HepG2 (cell line): ENCODE data around the gene ATXN7L3. TPM values are rescaled to one million over a fixed set of nuclear protein-coding genes. Genes with fewer than 3 reads are reported as not detected.

Experiments
- ATAC-seq: fragments of 200-7000 bp; cut with Tn5 transposase; 3 replicates; pipeline ENCODE4 v1.9.1; 2020; ENCODE audit warnings: mild to moderate bottlenecking, moderate library complexity
- BruUV-seq: library from RNA; stranded (reverse); fragments of 400-500 nt; replicated peaks from 2 replicates; lab custom pipeline; 2021; lab: Mats Ljungman, UMichigan
- CTCF ChIA-PET: fragments of 300-600 bp; formaldehyde crosslinking; extraction: SDS; loops from one replicate; lab custom pipeline; 2021; ENCODE audit warnings: low total read pairs, inconsistent platforms, low intra/inter-chr PET ratio; lab: Yijun Ruan, JAX
- POLR2A ChIA-PET: fragments of 350-600 bp; sonication (Branson Sonifier 250); formaldehyde crosslinking; loops from one replicate; lab custom pipeline; 2020; ENCODE audit warnings: antibody characterized with exemption, inconsistent platforms; lab: Yijun Ruan, JAX
- DNase-seq: peaks from one replicate; pipeline ENCODE4 v3.0.0-alpha.2; 2015; ENCODE audit warnings: low spot score
- FAIRE-seq: peaks from 3 replicates; lab custom pipeline; 2011; peaks lifted over from hg19 to GRCh38; lab: Jason Lieb, UNC
- H2AFZ ChIP-seq: one replicate; pipeline ENCODE4 v1.6.1; 2011; ENCODE audit warnings: low read length, inconsistent platforms
- H3K27ac ChIP-seq: fragments of 300-600 bp; 3 replicates; pipeline ENCODE4 v1.8.0; 2011; ENCODE audit warnings: mixed run types, mild to moderate bottlenecking, mixed read lengths, low read length, inconsistent platforms; ENCODE audit not compliant: insufficient read depth; ENCODE audit errors: extremely low read length
- H3K27me3 ChIP-seq, 2 experiments: fragments of 200-600 bp in 1 of 2; 2 replicates in 1 of 2; 3 replicates in 1 of 2; pipeline versions ENCODE4 v1.6.0 to v1.8.0; 2011; ENCODE audit warnings: low read length in 2 of 2, mild to moderate bottlenecking in 2 of 2, moderate library complexity in 2 of 2, inconsistent platforms in 1 of 2; ENCODE audit not compliant: insufficient read depth in 2 of 2, control insufficient read depth in 1 of 2
- H3K36me3 ChIP-seq, 2 experiments: fragments of 200-600 bp in 1 of 2; replicated peaks in 1 of 2; 2 replicates in 1 of 2; 3 replicates in 1 of 2; pipeline versions ENCODE4 v1.5.1 to v1.8.0; 2011; ENCODE audit warnings: low read length in 2 of 2, inconsistent platforms in 1 of 2; ENCODE audit not compliant: insufficient read depth in 2 of 2, control insufficient read depth in 1 of 2
- H3K4me1 ChIP-seq: 2 replicates; pipeline ENCODE4 v1.5.1; 2012; ENCODE audit warnings: low read length, inconsistent platforms; ENCODE audit not compliant: insufficient read depth
- H3K4me2 ChIP-seq: 2 replicates; pipeline ENCODE4 v1.6.0; 2011; ENCODE audit warnings: low read depth, low read length, inconsistent platforms
- H3K4me3 ChIP-seq, 3 experiments: fragments of 200-600 bp in 1 of 3; sonication (generic), shearing (Covaris generic) in 1 of 3; replicated peaks in 1 of 3; 2 replicates each; pipeline ENCODE4 v1.5.1; 2011 to 2016; ENCODE audit warnings: low read length in 3 of 3, inconsistent platforms in 2 of 3, low read depth in 2 of 3, mild to moderate bottlenecking in 2 of 3, control low read depth in 1 of 3, mixed read lengths in 1 of 3; ENCODE audit not compliant: insufficient read depth in 1 of 3
- H3K79me2 ChIP-seq: one replicate; pipeline ENCODE4 v1.6.1; 2011; ENCODE audit warnings: low read length, inconsistent platforms; ENCODE audit not compliant: insufficient read depth
- H3K9ac ChIP-seq: 2 replicates; pipeline ENCODE4 v1.6.0; 2011; ENCODE audit warnings: mild to moderate bottlenecking, low read depth, low read length, inconsistent platforms; ENCODE audit not compliant: insufficient read depth
- H3K9me3 ChIP-seq: 2 replicates; pipeline ENCODE4 v1.5.1; 2012; ENCODE audit warnings: mild to moderate bottlenecking, low read length
- H4K20me1 ChIP-seq: 2 replicates; pipeline ENCODE4 v1.6.0; 2011; ENCODE audit warnings: inconsistent platforms, mild to moderate bottlenecking, low read length, moderate library complexity; ENCODE audit not compliant: insufficient read depth
- BRF2 ChIP-seq: sonication (generic); formaldehyde crosslinking; IDR thresholded peaks from 2 replicates; pipeline ENCODE4 v1.8.1; 2022; ENCODE audit warnings: mild to moderate bottlenecking, missing genetic modification reagents
- GPN1 ChIP-seq: sonication (generic); formaldehyde crosslinking; IDR thresholded peaks from 2 replicates; pipeline ENCODE4 v1.5.1; 2020; ENCODE audit warnings: missing genetic modification reagents, borderline replicate concordance
- GTF2F1 ChIP-seq: fragments of 150-350 bp; IDR thresholded peaks from 2 replicates; pipeline ENCODE4 v1.6.1; 2014; ENCODE audit warnings: low read length
- HNRNPH1 ChIP-seq: fragments of 200-400 bp; formaldehyde crosslinking; optimal IDR thresholded peaks from 2 replicates; pipeline ENCODE3; 2017; ENCODE audit warnings: mild to moderate bottlenecking, low read depth, low read length
- PAXIP1 ChIP-seq: sonication (generic); formaldehyde crosslinking; conservative IDR thresholded peaks from 2 replicates; pipeline ENCODE4 v1.4.0; 2020; ENCODE audit warnings: mild to moderate bottlenecking, missing genetic modification reagents, moderate library complexity
- SUZ12 ChIP-seq: fragments of 150-350 bp; IDR thresholded peaks from 2 replicates; pipeline ENCODE4 v1.6.1; 2014; ENCODE audit warnings: low read depth, low read length
- ZBTB44 ChIP-seq: sonication (generic); formaldehyde crosslinking; IDR thresholded peaks from 2 replicates; pipeline ENCODE4 v1.4.0; 2020; ENCODE audit warnings: missing genetic modification reagents
- ZNF407 ChIP-seq: sonication (generic); formaldehyde crosslinking; IDR thresholded peaks from one replicate; pipeline ENCODE4 v1.5.1; 2020; ENCODE audit warnings: mild to moderate bottlenecking, missing genetic modification reagents; ENCODE audit errors: not compliant biosample characterization
- ZNF441 ChIP-seq: sonication (generic); formaldehyde crosslinking; IDR thresholded peaks from 2 replicates; pipeline ENCODE4 v1.7.0; 2021; ENCODE audit warnings: missing genetic modification reagents, borderline replicate concordance
- ZSCAN20 ChIP-seq: sonication (generic); formaldehyde crosslinking; IDR thresholded peaks from 2 replicates; pipeline ENCODE4 v1.4.0; 2020; ENCODE audit warnings: missing genetic modification reagents, mild to moderate bottlenecking, borderline replicate concordance
- WGBS: methylation state at CpG from one replicate; pipeline ENCODE4 v1.1.6; 2017; ENCODE audit warnings: low lambda C conversion rate; 5-methylcytosine and 5-hydroxymethylcytosine counted together
- in situ Hi-C: cut with HindIII; loops from 2 replicates; pipeline ENCODE4 v1.10.0; 2017; ENCODE audit warnings: low pct_unique_long_range_greater_than_20kb; ENCODE audit not compliant: extremely low pct_ligation_motif_present
- intact Hi-C: fragments of 100-400 bp; cut with micrococcal nuclease; formaldehyde crosslinking; loops from one replicate; pipeline ENCODE4 v1.10.0; 2022; ENCODE audit not compliant: unreplicated experiment
- polyA plus RNA-seq, 8 experiments: library from polyadenylated mRNA; depleted of rRNA in 3 of 8; stranded (reverse) in 7 of 8; unstranded in 1 of 8; fragments of >200 nt; fragmentation: Illumina TruSeq in 4 of 8; extraction: Trizol in 4 of 8; gene quantifications; 2 replicates each; pipeline versions ENCODE4 v1.2.1 to v1.2.3, GENCODE V29; 2011 to 2016; ENCODE audit warnings: low read depth in 4 of 8, missing spikeins in 1 of 8, mixed read lengths in 1 of 8; ENCODE audit not compliant: insufficient read depth in 1 of 8
- total RNA-seq, 5 experiments: library from RNA; depleted of rRNA; stranded (reverse); fragments of >200 nt; fragmentation: Illumina TruSeq; extraction: Trizol; gene quantifications; 2 replicates each; pipeline ENCODE4 v1.2.3, GENCODE V29; 2016; ENCODE audit warnings: low read depth in 1 of 5

Gene ATXN7L3
- total and polyA plus RNA-seq, 2 of the 13 experiments (the other 11 are each of a cell fraction or from before 2014, with no cell fraction given) = 44.5 to 59.1 TPM

GRCh38 chr17:44229090-44229489, 29.4 kb upstream of the ATXN7L3 start:
- H3K36me3 ChIP-seq = no peaks in the 10 kb centered on the region
- peaks cover 0 to 30% of the 10 kb centered on the region in 2 experiments; a peak in 3 of 5 replicates for H3K27me3 ChIP-seq
- H3K4me2 ChIP-seq = no peak overlapping the region
- WGBS = 38% methylated on average over 4 of the region's 6 CpGs
- no peak overlapping the region for H2AFZ ChIP-seq
- ChIA-PET CTCF (no interaction called here), POLR2A (no interaction called here)
- H3K79me2 ChIP-seq = no peaks in the 10 kb centered on the region
- H4K20me1 ChIP-seq = no peaks in the 10 kb centered on the region
- H3K27ac ChIP-seq = no peak overlapping the region
- ATAC-seq = peak; percentile 20; the same call in 1 of the 3 replicates
- no TSS peak for BruUV-seq
- intact Hi-C loops (no loop called here), in situ Hi-C loops (no loop called here)
- H3K9me3 ChIP-seq = no peaks in the 10 kb centered on the region
- no peak for FAIRE-seq
- H3K4me3 ChIP-seq = no peak overlapping the region
- H3K9ac ChIP-seq = no peak overlapping the region
- DNase-seq = no peak
- H3K4me1 ChIP-seq = no peaks in the 10 kb centered on the region
- TF ChIP-seq ZSCAN20 (no peak), GPN1 (CRISPR knock-in tag) (no peak), ZNF407 (no peak), GTF2F1 (no peak), ZNF441 (no peak), PAXIP1 (no peak), BRF2 (CRISPR knock-in tag) (no peak), SUZ12 (no peak), ZBTB44 (CRISPR knock-in tag) (no peak), HNRNPH1 (no peak)
